H1 (cell line): ENCODE measurements around the gene CACNB2. TPM values are rescaled to one million over a fixed set of nuclear protein-coding genes. Genes with fewer than 3 reads are reported as not detected.

ENCODE experiments used
- CEBPB ChIP-seq: IDR thresholded peaks from 2 replicates; pipeline ENCODE4 v1.6.1; 2012; ENCODE audit warnings: low read depth, low read length
- CHD7 ChIP-seq: fragments of 300-600 bp; sonication (generic); IDR thresholded peaks from 2 replicates; pipeline ENCODE4 v1.7.1; 2012; ENCODE audit warnings: low read length, moderate library complexity, mild to moderate bottlenecking, inconsistent platforms; ENCODE audit not compliant: insufficient replicate concordance
- CTCF ChIP-seq, 3 experiments: IDR thresholded peaks; 1 replicate in 2 of 3; 2 replicates in 1 of 3; pipeline versions ENCODE4 v1.5.1 to v1.6.1; 2011; ENCODE audit warnings: low read length in 3 of 3, mild to moderate bottlenecking in 3 of 3, inconsistent platforms in 2 of 3, low read depth in 1 of 3, moderate library complexity in 1 of 3; ENCODE audit not compliant: insufficient read depth in 1 of 3; ENCODE audit errors: control extremely low read depth in 1 of 3
- GTF2F1 ChIP-seq: IDR thresholded peaks from 2 replicates; pipeline ENCODE4 v1.6.1; 2012; ENCODE audit warnings: low read depth, low read length, improper control_type of control experiment, borderline replicate concordance
- RFX5 ChIP-seq: IDR thresholded peaks from 2 replicates; pipeline ENCODE4 v1.6.1; 2011; ENCODE audit warnings: low read depth, low read length, improper control_type of control experiment, borderline replicate concordance
- SAP30 ChIP-seq: fragments of 300-600 bp; sonication (generic); IDR thresholded peaks from 2 replicates; pipeline ENCODE4 v1.7.1; 2012; ENCODE audit warnings: low read length, moderate library complexity, mild to moderate bottlenecking, inconsistent platforms; ENCODE audit not compliant: insufficient read depth, insufficient replicate concordance
- SP1 ChIP-seq: IDR thresholded peaks from 2 replicates; pipeline ENCODE4 v1.6.1; 2011; ENCODE audit warnings: low read depth, low read length
- USF2 ChIP-seq: IDR thresholded peaks from 2 replicates; pipeline ENCODE4 v1.6.1; 2011; ENCODE audit warnings: low read length, improper control_type of control experiment
- polyA plus RNA-seq, 7 experiments: library from polyadenylated mRNA; depleted of rRNA in 3 of 7; stranded (reverse) in 5 of 7; unstranded in 2 of 7; fragments of >200 nt in 5 of 7; fragments of 200-250 nt in 2 of 7; gene quantifications; 1 replicate in 5 of 7; 2 replicates in 1 of 7; 4 replicates in 1 of 7; pipeline versions ENCODE4 v1.2.1 to v1.2.3, GENCODE V29; 2011 to 2013; ENCODE audit warnings: missing spikeins in 2 of 7, mixed read lengths in 2 of 7
- total RNA-seq: library from RNA; stranded (reverse); fragmentation: NEBNext Ultra II Directional; extraction: Animal tissue kit (Norgen Biotek cat#: 25700); gene quantifications from 2 replicates; pipeline ENCODE4 v1.2.1, GENCODE V29; 2021

Gene CACNB2
- total and polyA plus RNA-seq, 2 of the 8 experiments (the other 6 are each of a cell fraction or from before 2014, with no cell fraction given): 2.4 to 3.2 TPM

- TF ChIP-seq CHD7: no peak
- TF ChIP-seq GTF2F1: no peak
- no peak for TF ChIP-seq USF2
- no peak for TF ChIP-seq CEBPB
- TF ChIP-seq SAP30: no peak
- no peak for TF ChIP-seq RFX5
- TF ChIP-seq CTCF (IDR thresholded peaks at IDR 0.05; ENCODE audit: control extremely low read depth in 1 of 3, insufficient read depth in 1 of 3, low read depth in 1 of 3, low read length in 3 of 3): no peak
- TF ChIP-seq SP1: no peak
Observed at GRCh38 chr10:18099415-18099814, 40.8 kb upstream of the CACNB2 start (continued).
